Panc1 (cell line): ENCODE data around the gene ABCG2. TPM values are rescaled to one million over a fixed set of nuclear protein-coding genes. Genes with fewer than 3 reads are reported as not detected.

Experiments
- ATAC-seq: fragments of 200-7000 bp; cut with Tn5 transposase; 2 replicates; pipeline ENCODE4 v1.9.1; 2020; ENCODE audit warnings: mild to moderate bottlenecking, moderate library complexity
- BruUV-seq: library from RNA; stranded (reverse); fragments of 400-500 nt; replicated peaks from 2 replicates; lab custom pipeline; 2021; lab: Mats Ljungman, UMichigan
- CTCF ChIA-PET: fragments of 300-600 bp; sonication (Branson Sonifier 250); formaldehyde crosslinking; loops from one replicate; lab custom pipeline; 2022; ENCODE audit warnings: antibody characterized with exemption; lab: Charles Lee
- POLR2A ChIA-PET: fragments of 300-600 bp; sonication (Branson Sonifier 250); formaldehyde crosslinking; loops from one replicate; lab custom pipeline; 2022; ENCODE audit warnings: antibody characterized with exemption; lab: Charles Lee
- DNase-seq: peaks from one replicate; pipeline ENCODE4 v3.0.0-alpha.2; 2010; ENCODE audit warnings: low read depth, low spot score
- H3K27ac ChIP-seq: 2 replicates; pipeline ENCODE4 v1.5.1; 2011; ENCODE audit warnings: mild to moderate bottlenecking, low read length, inconsistent platforms
- H3K27me3 ChIP-seq: fragments of 200-500 bp; sonication (Bioruptor generic); 2 replicates; pipeline ENCODE4 v1.6.0; 2014; ENCODE audit warnings: low read length, inconsistent platforms; ENCODE audit not compliant: control insufficient read depth, insufficient read depth
- H3K36me3 ChIP-seq: fragments of 200-500 bp; sonication (Bioruptor generic); 2 replicates; pipeline ENCODE4 v1.5.1; 2014; ENCODE audit warnings: inconsistent platforms, mild to moderate bottlenecking, low read length, moderate library complexity; ENCODE audit not compliant: control insufficient read depth, insufficient read depth
- H3K4me1 ChIP-seq: 2 replicates; pipeline ENCODE4 v1.5.1; 2011; ENCODE audit warnings: inconsistent platforms, mild to moderate bottlenecking, low read length, moderate library complexity; ENCODE audit not compliant: control insufficient read depth, insufficient read depth
- H3K4me3 ChIP-seq, 2 experiments: 2 replicates each; pipeline ENCODE4 v1.5.1; 2011 to 2012; ENCODE audit warnings: low read depth in 2 of 2, low read length in 2 of 2, mild to moderate bottlenecking in 2 of 2, inconsistent platforms in 1 of 2, moderate library complexity in 1 of 2
- H3K9me3 ChIP-seq: fragments of 200-500 bp; sonication (Bioruptor generic); 2 replicates; pipeline ENCODE4 v1.5.1; 2014; ENCODE audit warnings: low read depth, mild to moderate bottlenecking, inconsistent platforms, low read length, moderate library complexity; ENCODE audit not compliant: control insufficient read depth, insufficient read depth
- POLR2AphosphoS5 ChIP-seq: IDR thresholded peaks from 2 replicates; pipeline ENCODE4 v1.6.1; 2012; ENCODE audit warnings: mild to moderate bottlenecking, low read depth, low read length, moderate library complexity
- SIN3A ChIP-seq: IDR thresholded peaks from 2 replicates; pipeline ENCODE4 v1.6.1; 2012; ENCODE audit warnings: low read depth, mild to moderate bottlenecking, low read length, moderate library complexity, borderline replicate concordance; ENCODE audit not compliant: insufficient read depth
- TCF7L2 ChIP-seq: IDR thresholded peaks from 2 replicates; pipeline ENCODE4 v1.6.1; 2011; ENCODE audit warnings: mild to moderate bottlenecking, low read depth, low read length, inconsistent platforms
- in situ Hi-C: cut with HindIII; loops from 2 replicates; pipeline ENCODE4 v1.10.0; 2016; ENCODE audit warnings: low sequenced_read_pairs, low pct_unique_long_range_greater_than_20kb
- intact Hi-C: fragments of 100-400 bp; cut with micrococcal nuclease; formaldehyde crosslinking; loops from one replicate; pipeline ENCODE4 v1.10.0; 2022; ENCODE audit not compliant: unreplicated experiment
- total RNA-seq: library from RNA; stranded (reverse); gene quantifications from one replicate; pipeline ENCODE4 v1.2.1, GENCODE V29; 2021; ENCODE audit not compliant: unreplicated experiment
- TF ChIP-seq, protein P1 (sequence below): fragments of 450-650 bp; IDR thresholded peaks from 2 replicates; pipeline ENCODE4 v1.5.1; 2017; ENCODE audit warnings: mild to moderate bottlenecking
- TF ChIP-seq, protein P2 (sequence below), 2 experiments: IDR thresholded peaks; 2 replicates each; pipeline ENCODE4 v1.6.1; 2011 to 2012; ENCODE audit warnings: low read depth in 2 of 2, control low read depth in 1 of 2, low read length in 1 of 2, mild to moderate bottlenecking in 1 of 2, moderate library complexity in 1 of 2; ENCODE audit not compliant: insufficient read depth in 1 of 2

The ABCG2 gene
- total RNA-seq, 1 experiment from 2014 or later: 63.3 TPM

DNA sequence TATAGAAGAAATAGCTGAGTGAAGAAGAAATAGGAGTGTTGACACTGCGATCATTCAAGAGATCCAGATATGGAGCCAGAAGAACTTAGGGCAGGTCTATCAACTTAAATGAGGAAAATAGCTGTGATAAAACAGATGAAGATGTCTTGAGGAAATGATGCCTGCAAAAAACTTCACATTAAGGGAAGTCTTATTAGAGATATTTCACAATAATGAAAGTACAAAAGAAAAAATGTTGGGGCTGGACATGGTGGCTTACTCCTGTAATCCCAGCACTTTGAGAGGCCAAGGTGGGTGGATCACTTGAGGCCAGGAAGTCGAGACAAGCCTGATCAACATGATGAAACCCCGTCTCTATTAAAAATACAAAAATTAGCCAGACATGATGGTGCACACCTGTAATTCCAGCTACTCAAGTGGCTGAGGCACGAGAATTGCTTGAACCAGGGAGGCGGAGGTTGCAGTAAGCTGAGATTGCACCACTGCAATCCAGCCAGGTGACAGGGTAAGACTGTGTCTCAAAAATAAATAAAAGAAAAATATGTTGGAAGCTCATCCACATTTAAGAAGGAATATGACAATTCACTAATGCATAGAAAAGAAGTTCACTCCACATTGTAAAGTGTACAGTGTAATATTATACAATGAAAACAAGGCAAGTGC, 94.7 kb downstream of the ABCG2 start:
- Histone ChIP-seq H3K4me3 (no peak overlapping the region), H3K4me1 (no peaks in the 10 kb centered on the region), H3K27me3 (no peaks in the 10 kb centered on the region), H3K27ac (no peak overlapping the region), H3K9me3 (no peaks in the 10 kb centered on the region), H3K36me3 (peaks cover 2% of the 10 kb centered on the region; the same call in 1 of the 2 replicates)
- intact Hi-C loops: no loop called here
- CTCF ChIA-PET: no interaction called here
- DNase-seq (no peak), ATAC-seq (no peak)
- POLR2A ChIA-PET: no interaction called here
- in situ Hi-C loops: no loop called here
- no peak for TF ChIP-seq TCF7L2
- TF ChIP-seq, protein P1, sequence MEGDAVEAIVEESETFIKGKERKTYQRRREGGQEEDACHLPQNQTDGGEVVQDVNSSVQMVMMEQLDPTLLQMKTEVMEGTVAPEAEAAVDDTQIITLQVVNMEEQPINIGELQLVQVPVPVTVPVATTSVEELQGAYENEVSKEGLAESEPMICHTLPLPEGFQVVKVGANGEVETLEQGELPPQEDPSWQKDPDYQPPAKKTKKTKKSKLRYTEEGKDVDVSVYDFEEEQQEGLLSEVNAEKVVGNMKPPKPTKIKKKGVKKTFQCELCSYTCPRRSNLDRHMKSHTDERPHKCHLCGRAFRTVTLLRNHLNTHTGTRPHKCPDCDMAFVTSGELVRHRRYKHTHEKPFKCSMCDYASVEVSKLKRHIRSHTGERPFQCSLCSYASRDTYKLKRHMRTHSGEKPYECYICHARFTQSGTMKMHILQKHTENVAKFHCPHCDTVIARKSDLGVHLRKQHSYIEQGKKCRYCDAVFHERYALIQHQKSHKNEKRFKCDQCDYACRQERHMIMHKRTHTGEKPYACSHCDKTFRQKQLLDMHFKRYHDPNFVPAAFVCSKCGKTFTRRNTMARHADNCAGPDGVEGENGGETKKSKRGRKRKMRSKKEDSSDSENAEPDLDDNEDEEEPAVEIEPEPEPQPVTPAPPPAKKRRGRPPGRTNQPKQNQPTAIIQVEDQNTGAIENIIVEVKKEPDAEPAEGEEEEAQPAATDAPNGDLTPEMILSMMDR: no peak
- TF ChIP-seq, protein P2, sequence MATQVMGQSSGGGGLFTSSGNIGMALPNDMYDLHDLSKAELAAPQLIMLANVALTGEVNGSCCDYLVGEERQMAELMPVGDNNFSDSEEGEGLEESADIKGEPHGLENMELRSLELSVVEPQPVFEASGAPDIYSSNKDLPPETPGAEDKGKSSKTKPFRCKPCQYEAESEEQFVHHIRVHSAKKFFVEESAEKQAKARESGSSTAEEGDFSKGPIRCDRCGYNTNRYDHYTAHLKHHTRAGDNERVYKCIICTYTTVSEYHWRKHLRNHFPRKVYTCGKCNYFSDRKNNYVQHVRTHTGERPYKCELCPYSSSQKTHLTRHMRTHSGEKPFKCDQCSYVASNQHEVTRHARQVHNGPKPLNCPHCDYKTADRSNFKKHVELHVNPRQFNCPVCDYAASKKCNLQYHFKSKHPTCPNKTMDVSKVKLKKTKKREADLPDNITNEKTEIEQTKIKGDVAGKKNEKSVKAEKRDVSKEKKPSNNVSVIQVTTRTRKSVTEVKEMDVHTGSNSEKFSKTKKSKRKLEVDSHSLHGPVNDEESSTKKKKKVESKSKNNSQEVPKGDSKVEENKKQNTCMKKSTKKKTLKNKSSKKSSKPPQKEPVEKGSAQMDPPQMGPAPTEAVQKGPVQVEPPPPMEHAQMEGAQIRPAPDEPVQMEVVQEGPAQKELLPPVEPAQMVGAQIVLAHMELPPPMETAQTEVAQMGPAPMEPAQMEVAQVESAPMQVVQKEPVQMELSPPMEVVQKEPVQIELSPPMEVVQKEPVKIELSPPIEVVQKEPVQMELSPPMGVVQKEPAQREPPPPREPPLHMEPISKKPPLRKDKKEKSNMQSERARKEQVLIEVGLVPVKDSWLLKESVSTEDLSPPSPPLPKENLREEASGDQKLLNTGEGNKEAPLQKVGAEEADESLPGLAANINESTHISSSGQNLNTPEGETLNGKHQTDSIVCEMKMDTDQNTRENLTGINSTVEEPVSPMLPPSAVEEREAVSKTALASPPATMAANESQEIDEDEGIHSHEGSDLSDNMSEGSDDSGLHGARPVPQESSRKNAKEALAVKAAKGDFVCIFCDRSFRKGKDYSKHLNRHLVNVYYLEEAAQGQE (IDR thresholded peaks at IDR 0.05; ENCODE audit: insufficient read depth in 1 of 2, low read depth in 2 of 2, low read length in 1 of 2): no peak
- TF ChIP-seq SIN3A: no peak
- BruUV-seq: no TSS peak

DNA sequence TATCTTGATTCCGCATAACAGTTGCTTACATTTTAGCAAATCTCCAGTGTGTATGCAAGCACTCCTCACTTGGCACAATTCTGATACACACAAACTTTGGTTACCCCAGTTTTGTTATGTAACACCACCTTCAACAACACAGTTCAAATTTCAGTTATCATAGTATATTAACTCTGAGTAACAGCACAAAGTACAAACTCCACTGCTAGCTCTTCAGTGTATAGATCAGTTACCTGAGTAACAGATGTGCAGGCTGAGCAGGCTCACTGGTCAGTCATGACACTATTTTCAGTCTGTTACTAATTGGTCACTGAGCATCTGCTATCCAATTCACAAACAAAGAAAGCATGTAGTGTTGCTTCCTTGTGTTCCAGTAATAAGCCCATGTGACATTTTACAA, 95.6 kb downstream of the ABCG2 start:
- H3K27ac ChIP-seq: no peak overlapping the region
- intact Hi-C loops: no loop called here
- ChIA-PET POLR2A (no interaction called here), CTCF (no interaction called here)
- no peak for ATAC-seq
- in situ Hi-C loops: no loop called here
- no peak overlapping the region for H3K4me3 ChIP-seq
- no peaks in the 10 kb centered on the region for H3K4me1 ChIP-seq
- no peaks in the 10 kb centered on the region for H3K9me3 ChIP-seq
- H3K36me3 ChIP-seq: peaks cover 4% of the 10 kb centered on the region; the same call in 1 of the 2 replicates
- DNase-seq: no peak
- no peaks in the 10 kb centered on the region for H3K27me3 ChIP-seq
- no peak for TF ChIP-seq POLR2AphosphoS5
- BruUV-seq: no TSS peak

DNA sequence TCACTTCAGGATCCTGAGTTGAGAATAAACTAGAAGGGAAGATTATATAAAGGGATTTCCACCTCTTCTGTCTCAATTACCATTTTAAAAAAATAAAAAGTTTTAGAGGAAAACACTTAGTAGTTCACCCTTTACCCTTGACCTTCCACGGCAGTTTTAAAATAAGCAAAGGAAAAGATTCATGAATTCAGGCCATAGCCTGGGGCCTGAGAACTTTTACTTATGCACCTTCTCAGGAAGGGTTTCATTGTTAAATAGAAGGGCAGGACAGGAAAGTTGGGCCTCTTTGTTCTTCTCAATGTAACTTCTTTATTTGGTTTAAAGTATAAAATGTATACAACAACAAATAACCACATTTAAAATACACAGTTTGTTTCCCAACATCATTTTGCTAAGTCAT, 96.1 kb downstream of the ABCG2 start:
- Histone ChIP-seq H3K27ac (no peak overlapping the region), H3K27me3 (no peaks in the 10 kb centered on the region), H3K4me3 (no peak overlapping the region), H3K4me1 (no peaks in the 10 kb centered on the region), H3K9me3 (no peaks in the 10 kb centered on the region), H3K36me3 (peaks cover 4% of the 10 kb centered on the region; the same call in 1 of the 2 replicates)
- TF ChIP-seq TCF7L2 (no peak), POLR2AphosphoS5 (no peak), SIN3A (no peak)
- TF ChIP-seq, protein P2 (IDR thresholded peaks at IDR 0.05; ENCODE audit: insufficient read depth in 1 of 2, low read depth in 2 of 2, low read length in 1 of 2): no peak
- TF ChIP-seq, protein P1: no peak
- BruUV-seq: no TSS peak
- POLR2A ChIA-PET: no interaction called here
- DNase-seq (no peak), ATAC-seq (no peak)
- CTCF ChIA-PET: no interaction called here
- in situ Hi-C loops: no loop called here
- intact Hi-C loops: no loop called here
